ENCODE data around the gene AKT2.
"Not testable (repeated sequence)": the region's sequence is repeated elsewhere in the genome, so short reads cannot be mapped to it uniquely, and the experiment has no call there.

The AKT2 gene

GRCh38 chr19:40219029-40219428, 66.1 kb downstream of the AKT2 start:
- not testable (repeated sequence) for DNase-seq (ENCODE audit: low read depth in 2 of 2)

GRCh38 chr19:40217934-40218890, 66.9 kb downstream of the AKT2 start, which contains the start of gene TTC9B:
TTC9B (minus strand) TSS chr19:40218384; CDS start chr19:40218381, 3 bp downstream.
- DNase-seq (ENCODE audit: low read depth in 2 of 2), result peak in 1 of 2 donors; percentile 12

- DNase-seq (ENCODE audit: low read depth in 2 of 2), result no peak
Measured at GRCh38 chr19:40217027-40217810, 67.9 kb downstream of the AKT2 start.

- no peak for DNase-seq (ENCODE audit: low read depth in 2 of 2)
Measured at GRCh38 chr19:40216777-40217026, 68.4 kb downstream of the AKT2 start.

GRCh38 chr19:40216013-40216776, 69.0 kb downstream of the AKT2 start:
- no peak for DNase-seq (ENCODE audit: low read depth in 2 of 2)

GRCh38 chr19:40214936-40215335, 70.2 kb downstream of the AKT2 start:
- DNase-seq (ENCODE audit: low read depth in 2 of 2), result no peak

GRCh38 chr19:40213882-40214570, 71.1 kb downstream of the AKT2 start:
- no peak for DNase-seq (ENCODE audit: low read depth in 2 of 2)

GRCh38 chr19:40213251-40213829, 71.8 kb downstream of the AKT2 start:
- DNase-seq (ENCODE audit: low read depth in 2 of 2), result no peak

GRCh38 chr19:40210889-40211288, 74.3 kb downstream of the AKT2 start:
- no peak for DNase-seq (ENCODE audit: low read depth in 2 of 2)

GRCh38 chr19:40208602-40209001, 76.5 kb downstream of the AKT2 start:
- DNase-seq (ENCODE audit: low read depth in 2 of 2), result no peak

- DNase-seq (ENCODE audit: low read depth in 2 of 2), result no peak
Measured at GRCh38 chr19:40205760-40206159, 79.4 kb downstream of the AKT2 start.

GRCh38 chr19:40204381-40204780, 80.8 kb downstream of the AKT2 start:
- no peak for DNase-seq (ENCODE audit: low read depth in 2 of 2)

- DNase-seq (ENCODE audit: low read depth in 2 of 2), result no peak
Measured at GRCh38 chr19:40200341-40201099, 84.6 kb downstream of the AKT2 start.

- DNase-seq (ENCODE audit: low read depth in 2 of 2), result no peak
Measured at GRCh38 chr19:40198272-40198990, 86.7 kb downstream of the AKT2 start.

GRCh38 chr19:40193587-40193849, 91.6 kb downstream of the AKT2 start:
- no peak for DNase-seq (ENCODE audit: low read depth in 2 of 2)

GRCh38 chr19:40192758-40193586, 92.2 kb downstream of the AKT2 start:
- DNase-seq (ENCODE audit: low read depth in 2 of 2), result no peak

GRCh38 chr19:40191836-40192646, 93.1 kb downstream of the AKT2 start:
- DNase-seq (ENCODE audit: low read depth in 2 of 2), result no peak

Data from stimulated activated CD8-positive, alpha-beta memory T cell treated with anti-CD3 and anti-CD28 coated beads, Interleukin-2, amount 100 ng/mL, for 1 hour (primary cell).